ENCODE results near the gene VASN. TPM values are rescaled to one million over a fixed set of nuclear protein-coding genes. Genes with fewer than 3 reads are reported as not detected.

Gene VASN
- total RNA-seq, 2 experiments from 2014 or later, result not detected

DNA sequence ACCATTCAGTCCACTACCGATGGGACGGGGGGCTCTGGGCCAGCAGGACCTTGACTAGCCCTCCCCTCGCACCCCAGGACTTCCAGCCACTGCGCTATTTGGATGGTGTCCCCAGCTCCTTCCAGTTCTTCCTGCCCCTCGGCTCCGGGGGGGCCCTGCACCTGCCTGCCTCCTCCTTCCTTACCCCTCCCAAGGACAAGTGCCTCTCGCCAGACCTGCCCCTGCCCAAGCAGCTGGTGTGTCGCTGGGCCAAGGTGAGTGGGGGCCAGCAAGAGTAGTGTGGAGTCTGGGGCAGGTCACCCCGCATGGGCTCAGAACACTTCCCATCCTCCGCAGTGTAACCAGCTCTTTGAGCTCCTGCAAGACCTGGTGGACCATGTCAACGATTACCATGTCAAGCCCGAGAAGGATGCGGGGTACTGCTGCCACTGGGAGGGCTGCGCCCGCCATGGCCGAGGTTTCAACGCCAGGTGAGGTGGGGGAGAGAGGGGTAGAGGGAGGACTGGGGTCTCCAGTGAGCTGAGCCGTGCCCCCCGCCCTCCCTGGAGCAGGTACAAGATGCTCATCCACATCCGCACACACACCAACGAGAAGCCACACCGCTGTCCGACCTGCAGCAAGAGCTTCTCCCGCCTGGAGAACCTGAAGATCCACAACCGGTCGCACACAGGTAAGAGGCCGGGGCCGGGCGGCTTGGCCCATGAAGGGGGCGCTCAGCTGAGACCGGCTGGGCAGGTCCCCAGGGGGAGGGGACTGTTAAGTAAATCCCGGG, 36.7 kb upstream of the VASN start:
- ChIA-PET CTCF (ENCODE audit: unreplicated experiment) (no interaction called here), POLR2A (interaction anchor here (0.8 kb wide), 1 partner anchor 52 kb away, joined by 5 read pairs; no protein-coding TSS in a partner anchor)
- no peak for TF ChIP-seq EZH2phosphoT487 (IDR thresholded peaks at IDR 0.05; ENCODE audit: borderline replicate concordance, low read depth, low read length)
- TF ChIP-seq, protein P1, sequence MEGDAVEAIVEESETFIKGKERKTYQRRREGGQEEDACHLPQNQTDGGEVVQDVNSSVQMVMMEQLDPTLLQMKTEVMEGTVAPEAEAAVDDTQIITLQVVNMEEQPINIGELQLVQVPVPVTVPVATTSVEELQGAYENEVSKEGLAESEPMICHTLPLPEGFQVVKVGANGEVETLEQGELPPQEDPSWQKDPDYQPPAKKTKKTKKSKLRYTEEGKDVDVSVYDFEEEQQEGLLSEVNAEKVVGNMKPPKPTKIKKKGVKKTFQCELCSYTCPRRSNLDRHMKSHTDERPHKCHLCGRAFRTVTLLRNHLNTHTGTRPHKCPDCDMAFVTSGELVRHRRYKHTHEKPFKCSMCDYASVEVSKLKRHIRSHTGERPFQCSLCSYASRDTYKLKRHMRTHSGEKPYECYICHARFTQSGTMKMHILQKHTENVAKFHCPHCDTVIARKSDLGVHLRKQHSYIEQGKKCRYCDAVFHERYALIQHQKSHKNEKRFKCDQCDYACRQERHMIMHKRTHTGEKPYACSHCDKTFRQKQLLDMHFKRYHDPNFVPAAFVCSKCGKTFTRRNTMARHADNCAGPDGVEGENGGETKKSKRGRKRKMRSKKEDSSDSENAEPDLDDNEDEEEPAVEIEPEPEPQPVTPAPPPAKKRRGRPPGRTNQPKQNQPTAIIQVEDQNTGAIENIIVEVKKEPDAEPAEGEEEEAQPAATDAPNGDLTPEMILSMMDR (conservative IDR thresholded peaks at IDR 0.05; ENCODE audit: low read length), result no peak

DNA sequence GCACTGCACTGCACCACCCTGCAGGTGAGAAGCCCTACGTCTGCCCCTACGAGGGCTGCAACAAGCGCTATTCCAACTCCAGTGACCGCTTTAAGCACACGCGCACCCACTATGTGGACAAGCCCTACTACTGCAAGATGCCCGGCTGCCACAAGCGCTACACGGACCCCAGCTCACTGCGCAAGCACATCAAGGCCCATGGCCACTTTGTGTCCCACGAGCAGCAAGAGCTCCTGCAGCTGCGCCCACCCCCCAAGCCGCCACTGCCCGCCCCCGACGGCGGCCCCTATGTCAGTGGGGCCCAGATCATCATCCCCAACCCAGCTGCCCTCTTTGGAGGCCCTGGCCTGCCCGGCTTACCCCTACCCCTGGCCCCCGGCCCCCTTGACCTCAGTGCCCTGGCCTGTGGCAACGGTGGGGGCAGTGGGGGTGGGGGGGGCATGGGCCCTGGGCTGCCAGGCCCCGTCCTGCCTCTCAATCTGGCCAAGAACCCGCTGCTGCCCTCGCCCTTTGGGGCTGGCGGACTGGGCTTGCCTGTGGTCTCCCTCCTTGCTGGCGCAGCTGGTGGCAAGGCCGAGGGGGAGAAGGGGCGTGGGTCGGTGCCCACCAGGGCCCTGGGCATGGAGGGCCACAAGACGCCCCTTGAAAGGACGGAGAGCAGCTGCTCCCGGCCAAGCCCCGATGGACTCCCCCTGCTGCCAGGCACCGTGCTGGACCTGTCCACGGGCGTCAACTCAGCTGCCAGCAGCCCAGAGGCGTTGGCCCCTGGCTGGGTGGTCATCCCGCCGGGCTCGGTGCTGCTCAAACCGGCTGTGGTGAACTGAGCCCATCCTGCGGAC, 34.7 kb upstream of the VASN start:
- Histone ChIP-seq H3K4me1 (ENCODE audit: insufficient read depth, low read length, poor library complexity, severe bottlenecking) (no peaks in the 10 kb centered on the region), H3K36me3 (ENCODE audit: insufficient read depth, low read length) (peaks cover 37% of the 10 kb centered on the region; the same call in 1 of the 2 replicates), H4K20me1 (ENCODE audit: insufficient read depth, low read length) (no peaks in the 10 kb centered on the region), H2AFZ (ENCODE audit: low read length) (no peak overlapping the region), H3K4me2 (ENCODE audit: low read length) (no peak overlapping the region), H3K9me3 (ENCODE audit: low read length) (no peaks in the 10 kb centered on the region), H3K4me3 (ENCODE audit: low read depth, low read length, poor library complexity, severe bottlenecking) (no peak overlapping the region), H3K9me2 (ENCODE audit: insufficient read depth, low read length) (no peaks in the 10 kb centered on the region), H3K27ac (ENCODE audit: low read depth, low read length, poor library complexity, severe bottlenecking) (no peak overlapping the region), H3K79me2 (ENCODE audit: insufficient read depth, low read depth, low read length) (no peaks in the 10 kb centered on the region)
- no TSS peak for BruUV-seq (replicated peaks)
- ChIA-PET POLR2A (no interaction called here), CTCF (ENCODE audit: unreplicated experiment) (no interaction called here)
- TF ChIP-seq EZH2phosphoT487 (IDR thresholded peaks at IDR 0.05; ENCODE audit: borderline replicate concordance, low read depth, low read length), result no peak
- TF ChIP-seq, protein P1 (conservative IDR thresholded peaks at IDR 0.05; ENCODE audit: low read length), result no peak
- intact Hi-C loops (cut with micrococcal nuclease; ENCODE audit: unreplicated experiment), result no loop called here
- no peak for DNase-seq (ENCODE audit: low spot score)

More for the DNA sequence above, 36.7 kb upstream of the VASN start:
- Histone ChIP-seq H4K20me1 (ENCODE audit: insufficient read depth, low read length) (no peaks in the 10 kb centered on the region), H3K4me3 (ENCODE audit: low read depth, low read length, poor library complexity, severe bottlenecking) (no peak overlapping the region), H3K9me3 (ENCODE audit: low read length) (no peaks in the 10 kb centered on the region), H3K4me1 (ENCODE audit: insufficient read depth, low read length, poor library complexity, severe bottlenecking) (no peaks in the 10 kb centered on the region), H3K4me2 (ENCODE audit: low read length) (no peak overlapping the region), H3K36me3 (ENCODE audit: insufficient read depth, low read length) (peaks cover 17% of the 10 kb centered on the region; the same call in 1 of the 2 replicates), H3K79me2 (ENCODE audit: insufficient read depth, low read depth, low read length) (no peaks in the 10 kb centered on the region), H2AFZ (ENCODE audit: low read length) (no peak overlapping the region), H3K27ac (ENCODE audit: low read depth, low read length, poor library complexity, severe bottlenecking) (no peak overlapping the region), H3K9me2 (ENCODE audit: insufficient read depth, low read length) (no peaks in the 10 kb centered on the region)
- DNase-seq (ENCODE audit: low spot score), result no peak
- intact Hi-C loops (cut with micrococcal nuclease; ENCODE audit: unreplicated experiment), result no loop called here
- no TSS peak for BruUV-seq (replicated peaks)
